ENCODE measurements around the gene COPRS.

DNA sequence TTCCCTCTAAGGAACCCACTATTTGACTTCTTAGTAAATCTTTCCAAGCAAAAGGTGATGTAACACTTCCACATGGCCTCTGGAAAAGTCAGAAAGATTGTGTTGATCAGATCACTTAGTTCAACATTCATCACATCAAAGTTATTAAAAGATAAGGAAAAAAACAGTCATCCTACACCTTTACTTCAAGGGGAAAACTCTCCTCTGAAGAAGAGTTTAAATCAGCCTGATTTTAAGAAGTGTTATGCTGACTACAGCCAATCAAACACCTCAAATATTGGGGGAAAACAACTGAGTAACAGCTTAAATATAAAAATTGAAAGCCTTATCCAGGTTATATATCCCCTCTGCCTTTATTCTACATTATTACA is 19.6 kb upstream of the COPRS start:
- TF ChIP-seq LEF1 (IDR thresholded peaks at IDR 0.05; ENCODE audit: borderline replicate concordance) (no peak), ARNT (IDR thresholded peaks at IDR 0.05) (no peak), SP1 (IDR thresholded peaks at IDR 0.05) (no peak), BHLHE40 (IDR thresholded peaks at IDR 0.05; ENCODE audit: borderline replicate concordance) (no peak), CTBP1 (IDR thresholded peaks at IDR 0.05; ENCODE audit: borderline replicate concordance) (no peak), NFRKB (IDR thresholded peaks at IDR 0.05) (no peak), FOXA1 (IDR thresholded peaks at IDR 0.05) (no peak), HDGF (IDR thresholded peaks at IDR 0.05; ENCODE audit: borderline replicate concordance) (no peak), TARDBP (IDR thresholded peaks at IDR 0.05) (no peak), SUZ12 (IDR thresholded peaks at IDR 0.05) (no peak)
- TF ChIP-seq, protein P1, sequence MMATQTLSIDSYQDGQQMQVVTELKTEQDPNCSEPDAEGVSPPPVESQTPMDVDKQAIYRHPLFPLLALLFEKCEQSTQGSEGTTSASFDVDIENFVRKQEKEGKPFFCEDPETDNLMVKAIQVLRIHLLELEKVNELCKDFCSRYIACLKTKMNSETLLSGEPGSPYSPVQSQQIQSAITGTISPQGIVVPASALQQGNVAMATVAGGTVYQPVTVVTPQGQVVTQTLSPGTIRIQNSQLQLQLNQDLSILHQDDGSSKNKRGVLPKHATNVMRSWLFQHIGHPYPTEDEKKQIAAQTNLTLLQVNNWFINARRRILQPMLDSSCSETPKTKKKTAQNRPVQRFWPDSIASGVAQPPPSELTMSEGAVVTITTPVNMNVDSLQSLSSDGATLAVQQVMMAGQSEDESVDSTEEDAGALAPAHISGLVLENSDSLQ (IDR thresholded peaks at IDR 0.05), result no peak
